ENCODE results near the gene PFKFB2. TPM values are rescaled to one million over a fixed set of nuclear protein-coding genes. Genes with fewer than 3 reads are reported as not detected.

PFKFB2 gene
- total RNA-seq, 8 experiments from 2014 or later: 4.1 to 13.4 (median 6.8) TPM

DNA sequence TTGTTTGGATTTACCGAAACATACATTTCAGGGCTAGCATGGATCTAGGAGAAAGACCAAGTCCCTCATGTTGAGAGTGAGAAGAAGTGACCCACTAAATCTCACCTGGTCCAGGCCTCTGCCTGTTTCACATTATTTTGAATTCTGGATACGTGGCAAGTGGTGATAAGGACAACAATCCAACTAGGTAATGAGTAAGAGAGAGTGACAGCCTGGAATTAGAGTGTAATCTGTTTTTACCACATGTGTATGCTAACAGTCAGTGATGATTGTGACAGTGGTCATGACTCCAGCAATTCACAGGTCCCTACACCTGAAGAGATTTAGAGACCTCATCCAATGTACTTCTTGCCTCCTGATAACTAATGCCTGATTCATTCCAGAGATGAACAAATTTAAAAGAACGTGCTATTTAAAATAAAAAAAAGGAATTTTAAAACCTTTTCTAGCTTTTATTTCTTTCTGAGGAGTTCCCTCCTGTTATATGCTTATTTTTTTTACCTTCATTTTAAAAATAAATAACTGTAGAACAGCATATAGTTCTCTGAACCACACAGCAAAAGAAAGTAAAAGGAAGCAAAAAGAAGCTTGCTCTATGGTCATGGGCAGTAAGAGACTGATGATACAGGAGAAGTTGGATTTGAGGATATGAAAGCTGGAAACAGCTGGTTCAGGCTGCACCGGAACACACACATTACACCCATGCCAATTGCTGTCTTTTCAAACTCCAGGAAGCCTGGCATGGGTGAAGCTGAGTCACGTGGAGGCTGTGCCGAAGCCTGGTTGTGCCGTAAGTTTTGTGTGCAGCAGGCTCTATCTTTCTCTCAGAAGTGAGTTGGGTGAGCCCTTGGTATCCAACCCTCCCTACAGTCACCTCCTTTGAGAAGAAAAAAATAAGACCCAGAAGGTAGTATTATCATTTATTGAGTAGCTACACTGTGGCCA, 35.2 kb upstream of the PFKFB2 start:
- H3K27ac ChIP-seq: no peak overlapping the region
- ATAC-seq (replicated peaks in 6 of 8): no peak
- WGBS, 10 experiments: 15 to 83% (median 56%) methylated on average over 1 to 7 of the region's 7 CpGs
- no peaks in the 10 kb centered on the region for H3K4me1 ChIP-seq (replicated peaks in 1 of 2)
- in situ Hi-C loops (cut with MboI; ENCODE audit: low pct_unique_long_range_greater_than_20kb in 2 of 9, low sequenced_read_pairs in 9 of 9, unreplicated experiment in 9 of 9): no loop called here
- no peak overlapping the region for H3K4me3 ChIP-seq

DNA sequence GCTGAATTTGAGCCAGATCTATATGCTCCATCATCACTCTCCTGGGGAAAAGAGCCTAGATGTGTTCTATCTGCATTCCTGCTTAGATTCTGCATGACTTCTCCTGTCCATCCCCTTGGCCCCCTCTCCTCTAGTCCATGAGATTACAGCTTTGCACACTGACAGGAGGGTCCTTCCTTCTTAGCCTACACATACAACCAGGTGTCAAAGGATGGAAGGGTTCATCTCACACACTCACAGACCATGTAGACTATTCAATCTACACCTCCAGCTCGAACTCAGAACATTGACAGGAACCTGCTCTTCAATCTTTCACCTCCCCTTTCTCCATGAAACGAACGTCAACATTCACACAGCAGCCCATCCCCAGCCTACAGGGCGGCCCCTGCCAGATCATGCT, 34.4 kb upstream of the PFKFB2 start:
- no peak overlapping the region for H3K4me3 ChIP-seq
- ATAC-seq (replicated peaks in 6 of 8): no peak
- in situ Hi-C loops (cut with MboI; ENCODE audit: low pct_unique_long_range_greater_than_20kb in 2 of 9, low sequenced_read_pairs in 9 of 9, unreplicated experiment in 9 of 9): no loop called here
- H3K27ac ChIP-seq: no peak overlapping the region
- 20 to 73% (median 49%) methylated on average over 1 to 4 of the region's 4 CpGs; no CpG with 5 or more reads in 2 of the 10 experiments for WGBS, 10 experiments
- H3K4me1 ChIP-seq (replicated peaks in 1 of 2): no peaks in the 10 kb centered on the region

DNA sequence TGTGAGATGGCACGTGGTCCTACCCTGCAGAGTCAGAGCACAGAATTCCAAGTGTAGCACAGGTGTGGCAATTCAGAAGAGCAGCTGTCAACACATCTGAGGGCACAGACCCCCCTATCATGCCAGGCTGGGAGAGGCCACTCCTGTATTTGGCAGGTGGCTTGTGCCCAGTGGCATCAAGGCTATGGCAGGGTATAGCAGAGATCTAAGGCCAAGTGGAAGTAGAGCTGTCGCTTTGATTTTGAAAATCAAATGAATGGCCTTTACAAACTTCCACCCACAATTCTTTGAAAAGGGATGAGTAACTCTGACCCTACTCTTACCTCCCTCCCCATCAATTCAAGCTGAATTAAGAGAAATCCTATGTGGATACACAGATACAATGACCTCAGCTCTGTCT, 33.9 kb upstream of the PFKFB2 start:
- no peak for ATAC-seq (replicated peaks in 6 of 8)
- in situ Hi-C loops (cut with MboI; ENCODE audit: low pct_unique_long_range_greater_than_20kb in 2 of 9, low sequenced_read_pairs in 9 of 9, unreplicated experiment in 9 of 9): no loop called here
- H3K4me1 ChIP-seq (replicated peaks in 1 of 2): no peaks in the 10 kb centered on the region
- H3K4me3 ChIP-seq: no peak overlapping the region
- WGBS, 10 experiments: 60 to 100% (median 84%) methylated on average over 1 to 2 of the region's 2 CpGs; no CpG with 5 or more reads in 2 of the 10 experiments
- no peak overlapping the region for H3K27ac ChIP-seq

DNA sequence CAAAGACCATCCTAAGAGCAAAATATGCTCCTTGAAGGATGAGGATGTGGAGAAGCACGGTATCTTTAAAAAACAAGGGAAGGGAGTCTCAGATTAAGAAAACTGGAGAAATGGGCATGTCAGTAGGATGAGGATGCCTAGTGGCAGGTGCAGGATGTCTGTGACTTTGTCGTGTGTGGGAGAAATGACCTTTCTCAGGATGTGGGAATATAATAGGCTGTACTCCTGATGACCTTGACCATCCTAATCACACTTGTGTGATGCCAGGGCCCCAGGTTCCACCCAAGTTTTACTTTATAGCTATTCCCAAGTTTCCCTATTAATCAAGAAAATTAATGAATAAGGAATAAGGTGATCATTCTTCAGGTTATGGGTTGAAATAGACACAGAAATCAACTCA, 33.4 kb upstream of the PFKFB2 start:
- in situ Hi-C loops (cut with MboI; ENCODE audit: low pct_unique_long_range_greater_than_20kb in 2 of 9, low sequenced_read_pairs in 9 of 9, unreplicated experiment in 9 of 9): no loop called here
- Histone ChIP-seq H3K4me3 (no peak overlapping the region), H3K4me1 (replicated peaks in 1 of 2) (no peaks in the 10 kb centered on the region), H3K27ac (no peak overlapping the region)
- no peak for ATAC-seq (replicated peaks in 6 of 8)
- 0 to 85% (median 71%) methylated on average over 1 to 2 of the region's 2 CpGs; no CpG with 5 or more reads in 3 of the 10 experiments for WGBS, 10 experiments

DNA sequence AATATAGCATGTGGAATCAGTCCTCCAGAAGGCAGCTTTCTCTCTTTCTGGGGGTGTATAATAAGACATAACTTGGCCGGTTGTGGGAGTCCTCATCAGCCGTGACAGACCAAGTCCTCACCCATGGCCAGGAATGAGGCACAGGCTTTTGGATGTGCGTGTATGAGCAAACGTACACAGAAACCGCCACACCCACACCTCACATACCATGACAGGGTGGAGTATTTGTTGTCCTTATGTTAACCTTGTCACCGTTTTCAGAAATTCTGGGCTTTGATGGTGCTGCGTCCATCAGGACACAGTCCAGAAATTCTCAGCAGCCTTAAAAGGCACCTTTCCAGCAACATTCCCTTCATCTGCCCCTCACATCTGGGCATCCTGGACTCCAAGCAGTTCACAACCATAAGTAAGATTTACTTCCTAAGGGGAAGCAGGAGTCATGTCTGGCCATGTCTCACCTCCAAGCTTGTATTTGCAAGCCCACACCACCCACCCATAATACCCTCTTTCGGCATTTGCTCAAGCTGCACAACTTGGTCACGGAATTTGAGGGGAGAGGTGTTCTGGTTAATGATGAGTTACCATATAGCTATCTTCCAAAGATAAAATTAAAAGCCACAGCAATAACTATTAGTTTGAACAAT, 32.9 kb upstream of the PFKFB2 start:
- Histone ChIP-seq H3K4me3 (no peak overlapping the region), H3K4me1 (replicated peaks in 1 of 2) (no peaks in the 10 kb centered on the region), H3K27ac (no peak overlapping the region)
- WGBS, 10 experiments: 24 to 100% (median 86%) methylated on average over 1 to 8 of the region's 9 CpGs; no CpG with 5 or more reads in 2 of the 10 experiments
- ATAC-seq (replicated peaks in 6 of 8): peak in 1 of 8 experiments; percentile 66
- in situ Hi-C loops (cut with MboI; ENCODE audit: low pct_unique_long_range_greater_than_20kb in 2 of 9, low sequenced_read_pairs in 9 of 9, unreplicated experiment in 9 of 9): no loop called here

DNA sequence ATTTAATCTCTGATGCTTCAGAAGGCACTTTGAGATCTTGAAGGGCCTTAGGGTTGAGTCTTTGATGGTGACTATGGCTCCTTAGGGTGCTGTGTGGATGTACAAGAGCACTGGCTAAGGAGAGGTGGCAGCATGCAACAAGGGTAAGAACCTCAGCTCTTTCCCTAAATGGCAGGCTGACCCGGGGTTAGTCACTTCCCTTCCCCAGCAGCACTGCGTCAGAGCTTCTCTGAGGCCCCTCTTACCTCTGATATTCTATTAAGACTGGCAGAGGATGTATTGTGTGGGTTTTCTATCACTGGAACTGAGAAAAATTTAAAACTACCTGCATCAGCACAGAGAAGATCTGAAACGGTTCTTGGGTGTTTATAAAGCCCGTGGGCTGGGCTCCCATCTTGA, 32.4 kb upstream of the PFKFB2 start:
- no peak overlapping the region for H3K4me3 ChIP-seq
- WGBS, 10 experiments: 41 to 89% (median 63%) methylated on average over 1 to 4 of the region's 4 CpGs; no CpG with 5 or more reads in 4 of the 10 experiments
- in situ Hi-C loops (cut with MboI; ENCODE audit: low pct_unique_long_range_greater_than_20kb in 2 of 9, low sequenced_read_pairs in 9 of 9, unreplicated experiment in 9 of 9): no loop called here
- H3K27ac ChIP-seq: no peak overlapping the region
- no peaks in the 10 kb centered on the region for H3K4me1 ChIP-seq (replicated peaks in 1 of 2)
- ATAC-seq (replicated peaks in 6 of 8): no peak

DNA sequence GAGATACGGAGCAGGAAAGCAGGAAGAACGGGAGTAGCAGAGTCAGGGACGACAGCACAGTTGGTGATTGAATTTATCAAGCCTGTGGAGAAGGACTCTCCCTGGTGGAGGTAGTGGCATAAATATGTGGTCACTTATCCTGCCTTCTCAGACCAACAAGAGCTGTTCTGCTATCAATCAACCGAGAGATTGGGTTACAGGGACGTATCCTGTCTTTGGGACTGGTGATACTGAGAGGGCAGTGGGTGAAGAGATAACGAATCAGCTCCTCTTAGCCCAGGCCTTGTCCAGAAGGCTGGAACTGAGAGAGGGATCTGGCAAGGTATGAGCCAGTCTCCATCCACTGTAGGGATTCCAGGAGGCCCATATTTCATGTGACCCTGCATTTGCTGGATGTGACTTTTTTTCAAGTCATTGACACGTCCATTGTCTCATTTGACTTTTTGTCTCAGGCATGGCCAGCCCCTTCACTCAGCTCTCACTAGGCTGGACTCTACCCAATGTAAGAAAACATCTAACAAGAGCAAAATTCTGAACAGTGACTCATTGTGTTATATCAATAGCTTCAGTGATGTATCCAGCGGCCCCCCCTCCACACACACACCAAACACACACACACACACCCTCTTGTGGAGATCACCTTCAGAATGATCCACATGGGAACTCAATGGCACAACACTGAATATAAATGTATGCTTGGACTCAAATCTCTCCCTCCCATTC, 31.8 kb upstream of the PFKFB2 start:
- in situ Hi-C loops (cut with MboI; ENCODE audit: low pct_unique_long_range_greater_than_20kb in 2 of 9, low sequenced_read_pairs in 9 of 9, unreplicated experiment in 9 of 9): no loop called here
- Histone ChIP-seq H3K4me3 (no peak overlapping the region), H3K27ac (no peak overlapping the region), H3K4me1 (replicated peaks in 1 of 2) (no peaks in the 10 kb centered on the region)
- no peak for ATAC-seq (replicated peaks in 6 of 8)
- WGBS, 10 experiments: 18 to 100% (median 76%) methylated on average over 1 to 8 of the region's 8 CpGs; no CpG with 5 or more reads in 1 of the 10 experiments

DNA sequence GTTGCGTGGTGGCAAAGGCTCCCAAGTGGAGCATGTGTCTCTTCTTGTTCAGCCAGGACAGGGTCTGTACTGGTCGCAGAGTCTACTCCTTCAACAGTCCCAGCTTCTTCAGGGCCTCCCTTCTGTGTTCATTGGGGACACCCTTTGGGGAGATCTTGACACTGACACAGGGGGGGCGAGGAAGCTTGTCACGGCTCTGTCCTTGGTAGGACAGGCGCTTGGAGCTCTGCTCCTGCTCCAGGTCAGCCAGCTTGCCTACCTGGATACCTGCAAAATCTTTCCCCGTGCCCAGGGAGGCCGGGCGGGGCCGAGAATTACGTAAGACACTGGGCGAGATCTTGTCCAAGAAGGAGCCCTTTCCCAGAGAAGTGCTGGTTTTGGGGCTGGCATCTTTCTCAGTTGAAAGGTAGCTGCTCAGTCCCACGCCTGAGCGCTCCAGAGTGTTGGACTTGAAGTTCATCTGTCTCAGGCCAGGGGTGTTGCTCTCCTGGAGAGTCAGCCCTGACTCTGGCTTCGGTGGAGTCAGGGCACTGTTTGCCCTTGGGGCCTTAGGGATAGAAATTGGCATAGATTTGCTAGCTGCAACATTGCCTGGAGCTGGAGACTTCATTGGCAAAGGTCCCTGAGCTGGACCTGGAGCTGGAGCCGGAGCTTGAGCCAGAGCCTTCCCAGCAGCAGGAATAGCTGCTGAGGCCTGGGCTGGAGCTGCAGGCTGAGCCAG, 31.0 kb upstream of the PFKFB2 start:
- 50 to 100% (median 83%) methylated on average over 1 to 12 of the region's 15 CpGs; no CpG with 5 or more reads in 2 of the 10 experiments for WGBS, 10 experiments
- Histone ChIP-seq H3K27ac (no peak overlapping the region), H3K4me1 (replicated peaks in 1 of 2) (no peaks in the 10 kb centered on the region), H3K4me3 (no peak overlapping the region)
- in situ Hi-C loops (cut with MboI; ENCODE audit: low pct_unique_long_range_greater_than_20kb in 2 of 9, low sequenced_read_pairs in 9 of 9, unreplicated experiment in 9 of 9): no loop called here
- no peak for ATAC-seq (replicated peaks in 6 of 8)

DNA sequence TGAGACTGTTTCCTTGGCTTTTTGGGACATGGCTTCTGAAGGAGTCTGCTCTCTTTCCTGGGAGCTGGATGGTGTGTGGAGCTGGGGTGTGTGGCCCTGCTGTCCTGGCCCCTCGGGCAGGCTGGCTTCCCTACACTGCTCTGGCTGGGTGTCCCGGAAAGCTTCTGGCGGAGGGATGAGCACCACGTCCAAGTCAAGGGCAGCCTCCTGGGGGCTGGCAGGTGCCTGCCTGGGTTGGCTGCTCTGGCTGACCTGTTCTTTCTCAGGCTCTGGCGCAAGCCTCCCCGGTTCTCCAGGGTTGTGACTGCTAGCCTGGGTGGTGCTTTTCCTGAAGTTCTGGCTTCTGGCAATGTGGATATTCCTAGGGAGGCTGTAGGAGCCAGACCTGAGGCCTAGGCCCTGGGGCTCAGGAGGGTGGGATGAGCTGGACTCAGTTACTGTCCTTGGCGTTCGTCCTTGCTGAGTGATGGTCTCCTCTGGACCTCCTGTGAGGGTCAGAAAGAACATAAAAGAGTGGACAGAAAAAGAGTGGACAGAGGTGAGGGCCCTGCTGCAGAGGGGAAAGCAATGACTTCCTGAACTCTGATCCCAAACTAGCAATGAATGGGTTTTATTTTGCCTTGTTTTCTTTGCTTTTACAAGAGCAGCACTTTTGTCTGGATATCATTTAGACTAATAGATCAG, 29.9 kb upstream of the PFKFB2 start:
- in situ Hi-C loops (cut with MboI; ENCODE audit: low pct_unique_long_range_greater_than_20kb in 2 of 9, low sequenced_read_pairs in 9 of 9, unreplicated experiment in 9 of 9): no loop called here
- no peak overlapping the region for H3K27ac ChIP-seq
- ATAC-seq (replicated peaks in 6 of 8): peak in 1 of 8 experiments; percentile 39
- WGBS, 10 experiments: 84 to 100% (median 92%) methylated on average over 1 to 4 of the region's 8 CpGs; no CpG with 5 or more reads in 5 of the 10 experiments
- no peak overlapping the region for H3K4me3 ChIP-seq
- H3K4me1 ChIP-seq (replicated peaks in 1 of 2): no peaks in the 10 kb centered on the region

DNA sequence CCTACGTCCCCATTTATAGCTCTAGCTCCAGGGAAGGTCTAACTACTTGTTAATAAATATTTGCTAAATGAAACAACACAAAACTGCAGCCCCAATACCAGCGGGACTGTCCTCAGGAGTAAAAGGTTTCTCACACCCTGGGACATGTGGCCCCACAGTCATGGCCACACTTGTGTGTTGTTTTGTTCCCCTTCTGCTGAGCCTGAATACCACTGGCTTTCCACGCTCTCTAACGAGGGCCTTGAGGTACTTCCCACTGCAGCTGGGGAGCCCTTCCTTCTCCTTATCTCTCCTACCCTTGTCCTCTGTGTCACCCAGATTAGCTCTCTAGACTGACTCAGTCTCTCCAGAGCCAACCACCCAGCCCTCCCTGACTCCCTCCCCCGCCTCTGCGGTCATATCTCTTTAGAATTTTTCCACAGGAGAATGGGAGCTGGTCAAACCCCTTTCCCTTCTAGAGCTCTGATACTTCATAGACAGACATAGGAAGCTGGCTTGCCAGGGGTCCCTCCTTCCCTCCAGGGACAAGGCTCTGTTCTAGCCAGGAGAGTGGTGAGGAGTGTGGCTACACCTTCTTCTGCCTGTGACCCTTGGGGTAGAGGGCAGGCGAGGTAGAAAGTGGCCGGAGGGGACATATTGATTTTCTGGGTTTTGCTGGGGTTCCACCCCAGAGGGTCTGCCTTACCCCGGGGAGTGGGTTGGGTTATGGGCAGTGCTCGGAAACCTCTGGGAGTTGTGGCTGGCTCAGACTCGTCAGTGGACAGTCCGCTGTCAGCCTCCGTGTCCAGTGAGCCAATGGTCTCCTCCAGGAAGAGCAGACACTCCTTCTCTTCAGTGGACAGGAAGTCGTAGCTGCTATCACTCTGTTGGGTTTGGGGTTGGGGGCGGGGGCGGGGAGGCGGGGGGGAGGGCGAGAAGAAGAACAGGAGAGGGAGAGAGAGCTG, 28.6 kb upstream of the PFKFB2 start:
- Histone ChIP-seq H3K4me1 (replicated peaks in 1 of 2) (no peaks in the 10 kb centered on the region), H3K4me3 (no peak overlapping the region), H3K27ac (no peak overlapping the region)
- 72 to 100% (median 95%) methylated on average over 1 to 9 of the region's 18 CpGs; no CpG with 5 or more reads in 4 of the 10 experiments for WGBS, 10 experiments
- ATAC-seq (replicated peaks in 6 of 8): no peak
- in situ Hi-C loops (cut with MboI; ENCODE audit: low pct_unique_long_range_greater_than_20kb in 2 of 9, low sequenced_read_pairs in 9 of 9, unreplicated experiment in 9 of 9): no loop called here

DNA sequence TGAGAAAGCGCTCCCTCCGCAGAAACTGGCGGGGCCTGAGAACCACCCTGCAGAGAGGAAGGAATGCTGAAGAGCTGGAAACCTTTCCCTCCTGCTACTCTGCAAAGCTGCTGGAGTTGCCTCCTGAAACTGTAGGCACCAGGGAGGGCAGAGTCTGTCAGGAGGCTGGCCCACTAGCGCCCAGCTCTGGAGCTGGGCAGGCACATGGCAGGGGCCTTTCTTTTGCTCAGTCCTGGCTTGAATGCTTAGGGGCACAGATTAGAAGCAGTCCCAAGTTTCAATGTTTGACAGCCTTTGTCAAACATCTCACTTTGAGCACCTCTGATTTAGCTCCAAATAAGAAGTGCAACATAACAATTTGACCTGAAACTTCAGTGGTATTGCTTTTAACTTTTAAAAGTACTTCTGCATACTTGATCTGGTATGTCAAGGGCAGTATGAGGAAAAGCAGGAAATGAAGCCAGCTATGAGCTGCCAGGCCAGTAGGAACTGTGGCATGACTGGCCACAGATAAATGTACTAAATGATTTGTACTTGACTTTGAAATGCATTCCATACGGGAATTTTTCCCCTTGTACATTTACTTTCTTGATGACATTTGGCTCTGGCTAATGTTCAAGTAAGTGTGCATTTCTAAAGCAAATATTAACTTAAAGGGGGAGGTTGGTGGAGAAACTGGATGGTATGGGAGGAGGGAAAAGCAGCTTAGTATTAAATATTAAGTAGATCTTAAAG, 27.8 kb upstream of the PFKFB2 start:
- Histone ChIP-seq H3K27ac (no peak overlapping the region), H3K4me3 (no peak overlapping the region), H3K4me1 (replicated peaks in 1 of 2) (no peaks in the 10 kb centered on the region)
- ATAC-seq (replicated peaks in 6 of 8): peak in 2 of 8 experiments; percentile 18 to 45
- in situ Hi-C loops (cut with MboI; ENCODE audit: low pct_unique_long_range_greater_than_20kb in 2 of 9, low sequenced_read_pairs in 9 of 9, unreplicated experiment in 9 of 9): no loop called here
- 0 to 100% (median 50%) methylated on average over 1 to 4 of the region's 5 CpGs; no CpG with 5 or more reads in 1 of the 10 experiments for WGBS, 10 experiments
